HG03571 (cell line): ENCODE data around the gene RAB28.

Experiments
- ATAC-seq: cut with Tn5 transposase; IDR thresholded peaks from one replicate; pipeline ENCODE4 v1.9.1; 2021; ENCODE audit not compliant: unreplicated experiment

RAB28 gene

GRCh38 chr4:13323921-13324320 lies 160.2 kb downstream of the RAB28 start:
- no peak for ATAC-seq

GRCh38 chr4:13322681-13323101 lies 161.4 kb downstream of the RAB28 start:
- no peak for ATAC-seq
